ENCODE results near the gene HCN1.

Gene HCN1

GRCh38 chr5:45279109-45279508 is 417.1 kb downstream of the HCN1 start:
- no peak for DNase-seq

GRCh38 chr5:45277860-45278259 is 418.3 kb downstream of the HCN1 start:
- no peak for DNase-seq

DNA sequence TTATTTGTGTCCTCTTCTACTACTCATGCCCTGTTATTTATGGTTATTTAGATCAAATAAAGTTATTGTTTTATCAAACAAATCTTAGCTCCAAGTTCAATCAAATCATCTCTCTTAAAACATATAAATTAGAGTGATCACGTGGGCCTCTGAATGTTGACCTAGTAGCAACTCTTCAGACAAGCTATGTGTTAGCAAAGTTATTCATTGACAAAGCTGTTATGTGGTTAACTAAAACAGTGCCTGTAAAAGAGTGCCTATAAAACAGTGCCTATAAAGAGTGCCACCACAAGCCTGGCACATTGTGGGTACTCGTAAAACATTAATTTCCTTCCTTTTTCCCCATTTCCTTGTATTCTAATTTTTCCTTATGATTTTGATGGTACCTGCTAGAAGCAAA is 421.9 kb downstream of the HCN1 start:
- no peak for DNase-seq

- no peak for DNase-seq
Measured at GRCh38 chr5:45271626-45272025, 424.6 kb downstream of the HCN1 start.

GRCh38 chr5:45264447-45264846 is 431.7 kb downstream of the HCN1 start:
- DNase-seq: no peak

DNA sequence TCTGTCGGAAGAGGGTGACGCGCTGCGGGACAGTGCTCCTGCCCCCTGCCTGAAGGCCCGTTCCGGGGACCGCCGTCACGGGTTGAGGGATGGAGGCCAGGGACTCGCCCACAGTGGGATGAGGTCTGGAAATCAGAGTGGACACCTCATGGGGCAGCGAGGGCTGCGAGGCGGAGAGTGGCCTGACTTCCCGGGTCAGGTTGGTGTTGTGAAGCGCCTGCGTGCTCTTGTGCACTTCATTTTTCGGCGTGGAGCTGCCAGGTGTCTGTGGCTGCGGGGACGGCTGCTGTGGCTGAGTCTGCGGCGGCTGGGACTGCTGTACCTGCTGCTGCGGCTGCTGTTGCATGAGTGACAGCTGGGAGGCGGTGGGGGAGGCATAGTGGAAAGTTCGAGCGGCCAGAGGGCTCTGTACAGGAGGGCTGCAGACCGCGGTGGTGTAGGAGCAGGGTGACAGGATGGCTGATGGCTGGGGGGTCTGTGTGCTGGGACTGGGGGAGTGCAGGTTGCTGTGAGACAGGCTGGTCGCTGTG is 434.1 kb downstream of the HCN1 start:
- DNase-seq: no peak

DNA sequence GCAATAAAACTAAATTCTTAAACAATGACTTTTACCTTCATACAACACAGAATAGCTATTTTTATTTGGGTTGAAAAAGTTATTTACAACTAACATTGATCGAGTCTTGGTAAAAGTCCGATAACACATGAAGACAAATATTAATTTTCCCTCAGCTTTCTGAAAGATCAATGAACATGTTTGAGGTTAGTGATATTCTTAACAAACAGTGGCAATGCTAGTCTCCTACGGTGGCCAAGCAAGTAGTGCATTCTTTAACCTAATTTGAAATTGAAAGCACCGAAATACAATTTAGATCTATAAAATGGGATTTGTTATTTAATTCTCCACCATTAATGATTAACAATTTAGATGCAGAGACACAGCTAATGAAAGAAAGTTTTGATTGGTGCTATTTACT is 435.1 kb downstream of the HCN1 start:
- no peak for DNase-seq

DNA sequence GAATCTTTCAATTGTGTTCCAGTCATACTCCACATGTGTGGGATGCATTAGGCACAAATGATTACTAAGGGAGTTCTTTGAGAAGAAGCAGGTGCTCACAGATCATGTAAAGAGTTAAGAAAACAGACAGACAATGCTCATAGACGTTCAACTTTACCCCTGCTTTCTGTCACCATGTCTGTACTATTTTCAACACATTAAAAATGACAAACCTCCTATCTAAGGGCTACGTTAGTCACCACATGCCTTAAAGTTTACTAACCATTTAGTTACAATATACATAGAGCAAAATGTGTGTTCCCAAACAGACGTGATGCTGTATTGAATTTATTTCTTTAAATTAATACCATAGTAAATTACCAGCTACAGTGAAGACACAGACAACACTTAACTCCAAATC is 435.9 kb downstream of the HCN1 start:
- DNase-seq: no peak

- no peak for DNase-seq
Measured at GRCh38 chr5:45252978-45253377, 443.2 kb downstream of the HCN1 start.

GRCh38 chr5:45252541-45252940 is 443.6 kb downstream of the HCN1 start:
- no peak for DNase-seq

- DNase-seq: no peak
Measured at GRCh38 chr5:45225571-45226031, 470.6 kb downstream of the HCN1 start.

DNA sequence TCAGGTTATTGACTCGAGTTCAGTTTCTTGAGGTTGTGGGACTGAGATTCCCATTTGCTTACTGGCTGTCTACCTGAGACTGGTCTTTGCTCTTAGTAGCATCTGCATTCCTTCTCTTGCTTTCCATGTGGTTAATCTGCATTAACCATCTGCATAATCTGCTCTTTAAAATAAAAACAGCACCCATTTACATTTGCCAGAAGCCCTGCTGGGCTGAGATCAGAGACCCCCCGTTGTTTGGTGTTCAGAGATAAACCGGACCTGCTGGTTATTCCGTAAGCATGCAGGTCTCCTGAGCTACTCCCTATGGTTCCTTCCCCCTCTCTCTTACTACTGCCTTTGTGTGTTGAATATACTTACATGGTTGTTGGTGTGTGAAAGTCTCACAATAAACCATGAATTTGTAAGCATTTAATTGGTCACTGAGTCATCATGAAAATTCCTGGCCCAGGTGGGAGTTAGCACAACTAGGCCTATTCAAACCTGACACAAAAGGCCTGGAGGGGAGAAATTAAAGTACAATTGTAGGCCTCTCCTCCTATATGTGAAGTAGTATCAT is 490.7 kb downstream of the HCN1 start:
- DNase-seq: no peak

Measured in activated CD4-positive, alpha-beta T cell treated with anti-CD3 and anti-CD28 coated beads for 48 hours (primary cell).